Kasumi-1 (cell line): ENCODE data around the gene TMEM266.

Source experiments
- DNase-seq, 2 experiments: peaks; one replicate each; lab custom pipeline; 2025; lab: John Stamatoyannopoulos, UW

The TMEM266 gene

GRCh38 chr15:76203346-76204108 lies 143.7 kb downstream of the TMEM266 start:
- DNase-seq, result no peak

GRCh38 chr15:76204109-76204845 lies 144.5 kb downstream of the TMEM266 start:
- no peak for DNase-seq

GRCh38 chr15:76204916-76205460 lies 145.2 kb downstream of the TMEM266 start:
- no peak for DNase-seq

DNA sequence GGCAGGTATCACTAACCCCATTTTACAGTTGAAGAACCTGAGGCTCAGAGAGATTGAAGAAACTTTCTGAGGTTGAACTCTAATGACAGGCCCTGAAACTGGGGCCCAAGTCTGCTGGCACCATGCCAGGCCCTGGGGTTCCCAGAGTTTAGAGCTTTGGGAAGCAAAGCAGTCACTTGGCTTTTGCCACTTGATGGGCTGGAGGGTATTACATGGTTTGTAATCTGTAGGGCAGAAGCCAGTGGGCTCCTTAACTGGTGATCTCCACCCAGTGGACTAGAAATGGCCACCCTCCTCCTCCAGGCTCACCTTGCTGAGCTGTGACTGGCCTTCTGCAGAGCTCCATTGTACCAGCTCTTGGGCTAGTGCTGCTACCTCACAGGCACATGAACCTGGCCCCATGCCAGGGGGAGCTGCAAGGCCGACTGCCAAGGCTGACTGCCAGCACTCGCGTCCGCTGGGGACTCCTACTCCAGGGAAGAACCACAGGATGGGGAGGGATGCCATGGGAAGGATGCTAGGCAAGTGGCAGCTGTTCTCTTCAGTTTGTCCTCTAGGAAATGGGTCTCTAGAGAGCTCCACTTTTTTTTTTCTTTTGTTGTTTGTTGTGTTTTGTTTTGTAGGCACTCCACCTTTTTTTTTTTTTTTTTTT lies 146.7 kb downstream of the TMEM266 start:
- DNase-seq, result no peak

- no peak for DNase-seq
Observed at GRCh38 chr15:76208084-76208785, 148.4 kb downstream of the TMEM266 start.

DNA sequence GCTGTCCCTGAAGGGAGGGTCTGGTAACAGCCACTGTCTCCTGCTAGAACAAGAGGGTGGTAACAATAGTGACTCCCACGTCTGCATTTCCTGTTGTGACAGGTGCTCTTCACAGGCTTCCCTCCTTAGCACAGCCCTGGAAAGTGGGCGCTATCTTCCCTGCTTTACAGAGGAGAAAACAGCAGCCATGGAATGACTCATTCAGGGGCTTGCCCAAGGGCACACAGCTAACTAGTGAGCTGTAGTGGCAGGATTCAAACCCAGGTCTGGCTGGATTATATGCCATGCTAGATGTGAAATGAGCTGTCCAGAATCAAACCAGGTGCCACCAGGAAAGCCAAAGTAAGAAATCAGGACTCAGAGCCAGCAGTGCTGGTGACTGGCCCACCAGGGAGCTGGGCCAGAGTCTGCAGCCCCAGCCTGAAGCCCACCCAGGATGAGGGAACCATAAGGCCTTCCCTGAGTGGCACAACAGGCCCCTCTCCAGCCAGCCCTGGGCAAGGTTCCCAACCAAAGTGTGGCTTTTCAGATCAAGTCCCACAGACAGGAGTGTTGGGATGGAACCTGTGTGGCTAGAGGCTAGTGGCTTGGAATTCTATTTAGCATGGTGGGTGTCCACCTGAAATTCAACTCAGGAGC lies 149.1 kb downstream of the TMEM266 start:
- no peak for DNase-seq

GRCh38 chr15:76209523-76209922 lies 149.7 kb downstream of the TMEM266 start:
- DNase-seq, result no peak

DNA sequence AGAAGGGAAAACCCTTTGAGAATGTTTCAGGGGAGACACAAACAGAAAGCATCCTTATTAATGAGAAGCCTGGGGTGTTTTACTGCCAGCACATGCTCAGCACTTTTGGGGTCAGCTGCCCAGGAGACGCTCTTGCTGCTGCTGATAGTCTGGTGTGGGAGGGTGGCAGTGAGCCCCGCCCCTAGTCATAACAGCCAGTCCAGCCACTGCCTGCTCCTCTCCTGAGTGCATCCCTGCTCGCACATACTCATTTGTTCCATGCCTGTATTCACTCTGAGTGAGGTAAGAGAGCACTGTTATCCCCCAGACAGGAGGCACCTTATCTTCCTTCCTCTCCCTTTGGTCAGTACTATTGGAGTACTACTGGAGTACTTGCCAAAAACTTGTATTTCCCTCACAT lies 150.2 kb downstream of the TMEM266 start:
- DNase-seq, result no peak

- no peak for DNase-seq
Observed at GRCh38 chr15:76215634-76216033, 155.8 kb downstream of the TMEM266 start.

DNA sequence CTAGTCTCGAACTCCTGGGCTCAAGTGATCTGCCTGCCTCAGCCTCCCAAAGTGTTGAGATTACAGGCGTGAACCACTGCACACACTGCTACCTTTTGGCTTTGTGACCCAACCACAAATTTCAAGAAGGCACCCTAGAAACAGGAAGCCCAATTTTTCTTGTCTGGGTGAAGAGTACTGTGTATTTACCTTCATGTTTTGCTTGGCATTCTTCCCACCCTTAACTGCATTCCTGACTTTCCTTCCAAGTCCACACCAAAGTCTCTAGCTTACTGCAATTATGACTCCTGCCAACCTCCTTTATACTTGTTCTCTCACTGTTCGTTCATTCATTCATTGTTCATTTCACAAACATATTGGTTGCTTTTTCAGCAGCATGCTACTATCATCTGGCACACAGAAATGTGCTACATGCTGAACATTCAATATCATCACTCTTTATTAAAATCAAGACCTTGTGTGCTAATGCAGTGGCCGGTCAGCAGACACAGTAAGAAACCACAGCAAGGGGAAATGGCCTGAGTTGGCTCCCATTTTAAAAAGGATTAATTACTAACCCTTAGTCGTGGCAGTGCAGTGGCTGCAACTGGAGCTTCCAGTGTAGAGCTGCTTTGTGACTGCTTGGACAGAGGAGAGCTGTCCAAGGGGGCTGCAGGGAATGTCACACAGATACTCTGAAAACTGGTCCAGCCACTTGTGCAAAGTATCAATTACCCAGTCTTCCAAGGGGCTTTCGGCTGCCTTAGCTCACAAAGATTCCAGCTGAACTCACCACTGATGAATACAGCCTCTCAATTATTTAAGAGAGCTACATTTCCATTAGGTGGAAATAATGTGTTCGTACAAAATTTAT lies 157.5 kb downstream of the TMEM266 start:
- DNase-seq, result no peak

DNA sequence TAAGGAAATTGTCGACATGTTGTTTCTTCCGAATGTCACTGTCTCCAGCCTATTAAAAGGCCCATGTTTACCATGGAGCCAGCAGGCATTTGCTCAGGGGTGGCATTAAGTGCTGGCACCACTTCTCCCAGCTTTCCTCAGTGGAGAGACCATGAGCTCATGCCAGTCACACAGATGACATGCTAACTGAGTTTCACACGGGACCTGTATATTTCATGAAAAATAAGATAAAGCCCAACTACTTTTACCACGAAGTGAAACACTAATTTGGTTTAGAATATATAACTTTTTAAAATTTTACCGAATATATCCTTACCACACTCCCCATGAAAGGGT lies 158.1 kb downstream of the TMEM266 start:
- no peak for DNase-seq

DNA sequence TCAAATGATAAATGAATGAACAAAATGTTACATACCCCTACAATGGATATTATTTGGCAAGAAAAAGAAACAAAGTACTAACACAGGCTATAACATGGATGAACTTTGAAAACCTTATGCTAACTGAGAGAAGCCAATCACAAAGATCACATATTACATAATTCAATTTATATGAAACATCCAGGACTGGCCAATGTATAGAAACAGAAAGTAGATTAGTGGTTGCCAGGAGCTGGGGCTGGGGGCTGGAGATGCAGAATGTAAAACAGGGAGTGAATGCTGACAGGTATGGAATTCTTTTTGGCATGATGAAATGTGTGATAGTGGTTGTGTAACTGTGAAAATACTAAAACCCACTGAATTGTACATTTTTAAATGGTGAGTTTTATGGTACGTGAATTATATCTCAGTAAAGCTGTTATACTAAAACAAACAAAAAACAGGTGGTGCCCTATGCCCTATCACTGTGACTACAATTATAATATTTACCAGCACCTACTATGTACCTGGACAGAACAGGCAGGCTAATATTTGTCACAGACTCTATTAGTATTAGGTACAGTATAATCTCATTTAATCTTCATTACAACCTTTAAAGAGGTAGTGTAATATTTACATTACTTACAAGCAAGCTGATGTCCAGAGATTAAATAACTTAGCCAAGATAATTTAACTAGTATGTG lies 161.4 kb downstream of the TMEM266 start:
- no peak for DNase-seq

GRCh38 chr15:76222159-76222558 lies 162.4 kb downstream of the TMEM266 start:
- DNase-seq, result no peak

DNA sequence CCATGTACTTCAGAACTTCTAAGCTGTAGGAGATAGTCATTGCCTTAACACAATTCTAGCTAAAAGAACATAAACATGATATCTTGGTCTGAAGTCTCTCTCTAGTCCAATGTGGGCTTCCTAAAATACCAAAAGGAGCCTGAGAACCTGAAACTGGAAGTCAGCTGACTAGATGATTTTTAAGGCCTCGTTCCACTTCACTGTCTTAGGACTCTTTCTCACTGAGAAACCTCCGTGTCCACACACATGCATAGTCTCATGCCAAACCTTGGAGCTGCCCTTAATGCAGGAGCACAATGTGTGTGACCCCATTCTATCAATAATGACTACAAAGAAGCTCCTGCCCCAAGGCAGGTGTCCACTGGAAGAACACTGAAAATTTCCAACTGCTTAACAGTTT lies 163.7 kb downstream of the TMEM266 start:
- no peak for DNase-seq

- no peak for DNase-seq
Observed at GRCh38 chr15:76229266-76229665, 169.5 kb downstream of the TMEM266 start.

DNA sequence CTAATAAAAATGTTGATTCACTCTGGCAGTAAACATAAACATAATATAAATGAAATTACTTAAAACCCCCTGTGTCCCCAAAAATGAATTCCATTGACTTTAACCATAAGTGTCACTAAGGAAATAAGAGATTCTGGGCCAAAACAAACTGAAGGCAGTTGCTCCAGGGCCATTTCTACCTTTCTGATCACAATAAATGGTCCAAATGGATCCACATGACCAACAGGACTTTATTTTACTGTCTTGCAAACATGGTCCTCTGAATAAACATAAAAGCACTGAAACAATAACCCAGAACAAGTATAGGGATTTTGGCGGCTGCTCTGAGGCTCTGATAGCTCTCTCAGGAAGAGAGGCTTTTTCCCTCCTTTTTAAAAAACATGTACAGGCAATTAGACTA lies 174.1 kb downstream of the TMEM266 start:
- DNase-seq, result no peak

DNA sequence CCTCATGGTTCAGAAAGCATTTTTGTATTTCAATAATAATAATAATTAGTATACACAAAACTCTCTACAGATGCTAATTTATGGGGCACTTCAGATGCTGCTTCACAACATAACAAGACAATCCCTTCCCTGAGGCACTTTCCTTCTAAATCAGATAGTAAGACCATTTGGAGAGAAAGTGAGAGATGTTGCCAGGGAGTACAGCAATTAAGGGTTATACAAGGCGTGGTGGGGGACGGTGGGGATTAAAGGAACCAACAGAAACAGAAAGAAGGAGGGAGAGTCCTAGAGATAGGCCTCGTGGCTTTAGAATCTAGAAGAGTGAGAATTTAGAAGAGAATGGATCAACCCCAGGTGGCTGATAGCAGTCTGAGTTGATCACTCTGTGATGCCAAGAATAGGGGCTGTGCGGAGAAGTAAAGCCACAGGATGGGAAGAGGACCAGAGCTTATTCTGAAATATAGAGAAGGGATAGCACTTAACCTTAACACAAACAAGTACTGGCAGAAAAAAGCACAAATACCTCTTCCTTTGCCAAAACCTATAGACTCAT lies 174.6 kb downstream of the TMEM266 start:
- DNase-seq, result no peak

DNA sequence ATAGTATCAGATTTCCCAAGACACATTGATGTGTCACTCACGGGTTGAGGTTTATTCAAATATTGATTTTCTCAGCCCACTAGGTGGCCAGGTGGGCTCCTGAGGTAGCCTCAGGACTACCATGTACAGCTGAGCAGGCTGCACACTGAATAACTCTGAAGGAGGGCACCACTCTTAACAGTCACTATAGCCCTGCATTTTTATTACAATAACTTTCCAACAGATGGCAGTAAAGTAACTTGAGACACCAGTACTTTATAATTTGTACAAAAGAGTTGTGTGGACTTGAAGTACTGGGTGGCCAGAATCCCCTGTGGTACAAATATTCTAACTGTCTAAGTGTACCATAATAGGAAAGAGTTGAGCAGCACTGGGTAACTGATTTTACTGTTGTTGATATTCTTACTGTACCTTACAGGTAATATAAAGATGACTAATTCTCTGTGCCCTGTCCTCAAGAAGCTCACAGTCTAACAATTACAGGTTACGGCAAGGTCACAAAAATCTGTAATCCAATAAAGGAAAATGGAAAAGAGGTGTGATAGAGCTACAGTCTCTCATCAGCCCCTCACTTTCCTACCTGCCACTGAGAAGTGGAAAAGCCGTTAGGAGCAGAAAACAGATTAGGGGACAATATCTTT lies 175.5 kb downstream of the TMEM266 start:
- peak; percentile 59 to 79 for DNase-seq

- DNase-seq, result no peak
Observed at GRCh38 chr15:76236350-76236749, 176.6 kb downstream of the TMEM266 start.
